Astrocyte (in vitro differentiated cells and primary cell): ENCODE data around the gene TEDC1. TPM values are rescaled to one million over a fixed set of nuclear protein-coding genes. Genes with fewer than 3 reads are reported as not detected.

Experiments
- DNase-seq: peaks from one replicate; pipeline ENCODE4 v3.0.0-alpha.2; 2010; ENCODE audit warnings: low read depth
- FAIRE-seq: peaks from 2 replicates; lab custom pipeline; 2011; peaks lifted over from hg19 to GRCh38; lab: Jason Lieb, UNC
- H2AFZ ChIP-seq: 2 replicates; pipeline ENCODE4 v1.6.0; 2012; ENCODE audit warnings: low read depth, low read length, inconsistent platforms
- H3K27ac ChIP-seq: 2 replicates; pipeline ENCODE4 v1.5.1; 2011; ENCODE audit warnings: low read depth, low read length, inconsistent platforms
- H3K27me3 ChIP-seq: 2 replicates; pipeline ENCODE4 v1.6.0; 2011; ENCODE audit warnings: low read length, inconsistent platforms; ENCODE audit not compliant: insufficient read depth
- H3K36me3 ChIP-seq: 2 replicates; pipeline ENCODE4 v1.5.1; 2011; ENCODE audit warnings: low read length, inconsistent platforms; ENCODE audit not compliant: insufficient read depth
- H3K4me1 ChIP-seq: 2 replicates; pipeline ENCODE4 v1.5.1; 2011; ENCODE audit warnings: low read length, inconsistent platforms; ENCODE audit not compliant: insufficient read depth
- H3K4me2 ChIP-seq: 2 replicates; pipeline ENCODE4 v1.6.0; 2012; ENCODE audit warnings: low read length, inconsistent platforms
- H3K4me3 ChIP-seq: 2 replicates; pipeline ENCODE4 v1.5.1; 2011; ENCODE audit warnings: low read depth, mild to moderate bottlenecking, low read length, inconsistent platforms; ENCODE audit not compliant: insufficient read depth
- H3K79me2 ChIP-seq: 2 replicates; pipeline ENCODE4 v1.6.0; 2012; ENCODE audit warnings: mild to moderate bottlenecking, low read length, inconsistent platforms; ENCODE audit not compliant: insufficient read depth
- H3K9ac ChIP-seq: 2 replicates; pipeline ENCODE4 v1.6.0; 2012; ENCODE audit warnings: mild to moderate bottlenecking, low read length, inconsistent platforms
- H3K9me3 ChIP-seq: 2 replicates; pipeline ENCODE4 v1.5.1; 2012; ENCODE audit warnings: low read depth, mild to moderate bottlenecking, low read length, inconsistent platforms; ENCODE audit not compliant: insufficient read depth
- H4K20me1 ChIP-seq: 2 replicates; pipeline ENCODE4 v1.6.0; 2012; ENCODE audit warnings: low read length, inconsistent platforms; ENCODE audit not compliant: insufficient read depth
- H3K27ac Mint-ChIP-seq: one replicate; pipeline ENCODE4 v1.8.0; 2021; ENCODE audit warnings: mild to moderate bottlenecking, mixed read lengths; ENCODE audit not compliant: unreplicated experiment
- H3K27me3 Mint-ChIP-seq: one replicate; pipeline ENCODE4 v1.8.0; 2021; ENCODE audit warnings: low read depth, mixed read lengths; ENCODE audit not compliant: unreplicated experiment
- H3K36me3 Mint-ChIP-seq: one replicate; pipeline ENCODE4 v1.8.0; 2021; ENCODE audit warnings: low read depth, mixed read lengths; ENCODE audit not compliant: unreplicated experiment
- H3K4me1 Mint-ChIP-seq: one replicate; pipeline ENCODE4 v1.8.0; 2021; ENCODE audit warnings: low read depth, mixed read lengths; ENCODE audit not compliant: unreplicated experiment
- H3K4me3 Mint-ChIP-seq: one replicate; pipeline ENCODE4 v1.8.0; 2021; ENCODE audit warnings: mild to moderate bottlenecking, moderate library complexity, mixed read lengths; ENCODE audit not compliant: unreplicated experiment
- H3K9me3 Mint-ChIP-seq: one replicate; pipeline ENCODE4 v1.8.0; 2021; ENCODE audit warnings: mild to moderate bottlenecking, mixed read lengths; ENCODE audit not compliant: unreplicated experiment
- EZH2 ChIP-seq: IDR thresholded peaks from 2 replicates; pipeline ENCODE4 v1.6.1; 2012; ENCODE audit warnings: mild to moderate bottlenecking, low read length, inconsistent platforms; ENCODE audit not compliant: insufficient read depth
- total RNA-seq: library from RNA; stranded (reverse); gene quantifications from 2 replicates; pipeline ENCODE4 v1.2.1, GENCODE V29; 2021
- TF ChIP-seq, protein P1 (sequence below): IDR thresholded peaks from 2 replicates; pipeline ENCODE4 v1.5.1; 2011; ENCODE audit warnings: low read depth, mild to moderate bottlenecking, inconsistent platforms, low read length, moderate library complexity; ENCODE audit not compliant: insufficient read depth

Gene TEDC1
- total RNA-seq, 1 donor from 2014 or later, result 5.5 TPM

DNA sequence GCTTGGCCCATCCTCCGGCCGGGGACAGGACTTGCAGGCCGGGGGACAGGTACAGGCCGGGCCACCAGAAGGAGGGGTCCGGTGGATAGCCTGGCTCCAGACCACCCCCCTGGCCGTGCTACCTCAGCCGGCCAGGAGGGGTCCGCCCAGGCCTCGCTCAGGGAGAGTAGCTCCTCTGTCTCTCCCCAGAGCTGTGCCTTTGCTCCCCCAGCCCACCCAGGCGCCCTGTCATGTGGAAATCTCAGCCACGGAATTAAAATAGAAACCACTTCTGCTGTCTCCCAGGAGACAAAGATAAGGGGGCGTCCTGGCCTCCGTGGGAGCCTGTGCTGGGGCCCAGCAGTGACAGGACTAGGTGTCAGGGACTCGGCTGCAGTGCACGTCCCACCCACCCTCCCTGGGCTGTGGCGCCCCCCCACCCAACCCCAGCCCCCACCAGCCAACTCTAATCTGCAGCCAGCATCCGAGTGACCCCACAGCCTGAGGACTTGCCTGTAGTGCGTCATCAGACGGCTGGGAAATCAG is 19.7 kb upstream of the TEDC1 start:
- Histone ChIP-seq H3K4me3 (no peak overlapping the region), H3K27me3 (no peaks in the 10 kb centered on the region), H3K36me3 (no peaks in the 10 kb centered on the region), H3K9ac (no peak overlapping the region), H2AFZ (no peak overlapping the region), H3K27ac (no peak overlapping the region), H3K9me3 (no peaks in the 10 kb centered on the region), H4K20me1 (peaks cover 40% of the 10 kb centered on the region), H3K4me2 (no peak overlapping the region), H3K4me1 (peaks cover 19% of the 10 kb centered on the region), H3K79me2 (peaks cover 13% of the 10 kb centered on the region)
- no peaks in the 10 kb centered on the region for H3K36me3 Mint-ChIP-seq
- no peaks in the 10 kb centered on the region for H3K27me3 Mint-ChIP-seq
- H3K4me3 Mint-ChIP-seq, result no peak overlapping the region
- FAIRE-seq, result no peak
- no peak for DNase-seq
- no peaks in the 10 kb centered on the region for H3K4me1 Mint-ChIP-seq
- no peaks in the 10 kb centered on the region for H3K9me3 Mint-ChIP-seq
- TF ChIP-seq EZH2, result no peak
- TF ChIP-seq, protein P1, sequence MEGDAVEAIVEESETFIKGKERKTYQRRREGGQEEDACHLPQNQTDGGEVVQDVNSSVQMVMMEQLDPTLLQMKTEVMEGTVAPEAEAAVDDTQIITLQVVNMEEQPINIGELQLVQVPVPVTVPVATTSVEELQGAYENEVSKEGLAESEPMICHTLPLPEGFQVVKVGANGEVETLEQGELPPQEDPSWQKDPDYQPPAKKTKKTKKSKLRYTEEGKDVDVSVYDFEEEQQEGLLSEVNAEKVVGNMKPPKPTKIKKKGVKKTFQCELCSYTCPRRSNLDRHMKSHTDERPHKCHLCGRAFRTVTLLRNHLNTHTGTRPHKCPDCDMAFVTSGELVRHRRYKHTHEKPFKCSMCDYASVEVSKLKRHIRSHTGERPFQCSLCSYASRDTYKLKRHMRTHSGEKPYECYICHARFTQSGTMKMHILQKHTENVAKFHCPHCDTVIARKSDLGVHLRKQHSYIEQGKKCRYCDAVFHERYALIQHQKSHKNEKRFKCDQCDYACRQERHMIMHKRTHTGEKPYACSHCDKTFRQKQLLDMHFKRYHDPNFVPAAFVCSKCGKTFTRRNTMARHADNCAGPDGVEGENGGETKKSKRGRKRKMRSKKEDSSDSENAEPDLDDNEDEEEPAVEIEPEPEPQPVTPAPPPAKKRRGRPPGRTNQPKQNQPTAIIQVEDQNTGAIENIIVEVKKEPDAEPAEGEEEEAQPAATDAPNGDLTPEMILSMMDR, result no peak
- H3K27ac Mint-ChIP-seq, result no peak overlapping the region

DNA sequence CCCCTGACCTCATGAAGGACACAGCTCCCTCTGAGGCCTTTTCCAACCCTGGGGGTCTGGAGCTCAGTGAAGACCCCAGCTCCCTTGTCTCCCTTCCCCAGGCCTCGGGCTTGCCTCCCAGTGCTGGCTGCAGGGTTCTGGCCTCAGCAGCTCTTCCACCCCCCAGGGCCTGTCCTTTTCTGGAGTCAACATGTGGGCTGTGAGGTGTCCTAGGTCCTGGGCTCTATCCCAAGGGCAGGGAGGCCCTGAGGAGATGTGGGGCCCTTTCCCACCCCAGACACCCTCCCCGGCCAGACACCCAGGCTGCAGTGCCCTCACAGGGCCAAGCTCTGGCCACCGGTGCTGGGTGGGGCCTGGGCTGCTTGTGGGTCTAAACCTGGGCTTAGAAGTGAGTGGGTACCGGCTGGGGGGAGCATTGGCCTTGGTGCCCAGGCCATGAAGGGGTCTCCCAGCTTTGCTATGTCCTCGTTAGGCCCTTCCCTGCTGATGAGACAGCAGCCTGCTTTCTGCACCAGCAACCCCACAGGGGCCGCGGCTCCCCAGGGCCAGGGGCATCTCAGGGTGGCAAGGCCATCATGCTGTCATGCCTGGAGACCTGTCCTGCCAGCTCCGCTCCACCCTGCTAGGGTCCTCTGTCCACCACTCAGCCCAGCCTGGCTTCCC is 19.1 kb upstream of the TEDC1 start:
- no peak for DNase-seq
- no peak for FAIRE-seq
- no peaks in the 10 kb centered on the region for H3K4me1 Mint-ChIP-seq
- Histone ChIP-seq H3K27ac (no peak overlapping the region), H3K36me3 (no peaks in the 10 kb centered on the region), H3K27me3 (no peaks in the 10 kb centered on the region), H2AFZ (no peak overlapping the region), H3K4me1 (peaks cover 25% of the 10 kb centered on the region), H3K4me2 (no peak overlapping the region), H4K20me1 (peaks cover 46% of the 10 kb centered on the region), H3K4me3 (no peak overlapping the region), H3K9me3 (no peaks in the 10 kb centered on the region), H3K79me2 (peaks cover 19% of the 10 kb centered on the region), H3K9ac (no peak overlapping the region)
- H3K36me3 Mint-ChIP-seq, result no peaks in the 10 kb centered on the region
- H3K9me3 Mint-ChIP-seq, result no peaks in the 10 kb centered on the region
- TF ChIP-seq EZH2, result no peak
- TF ChIP-seq, protein P1, result no peak
- H3K27me3 Mint-ChIP-seq, result no peaks in the 10 kb centered on the region
- H3K27ac Mint-ChIP-seq, result no peak overlapping the region
- H3K4me3 Mint-ChIP-seq, result no peak overlapping the region

DNA sequence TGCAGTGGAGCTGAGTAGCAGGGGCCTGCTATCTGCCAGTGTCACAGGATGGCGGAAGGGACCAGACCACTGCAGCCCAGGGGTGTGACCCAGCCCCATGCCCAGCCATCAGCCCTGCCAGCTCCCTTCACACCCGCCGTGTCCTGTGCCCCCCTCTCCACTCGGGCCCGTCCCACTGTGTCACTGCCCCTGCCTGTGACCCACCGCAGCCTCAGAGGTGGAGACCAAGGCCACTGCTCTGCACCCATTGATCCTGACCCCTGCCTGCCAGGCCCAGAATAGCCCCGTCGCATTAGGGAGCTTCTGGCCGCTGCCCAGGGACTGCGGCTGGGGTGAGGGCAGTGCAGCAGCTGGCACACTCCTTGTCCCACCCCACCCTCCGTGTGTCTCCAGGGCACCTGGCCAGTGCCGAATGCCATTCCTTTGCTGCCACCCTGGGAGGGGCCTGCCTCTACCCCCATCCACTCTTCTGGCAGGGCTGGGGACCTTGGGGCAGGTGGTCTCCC is 18.5 kb upstream of the TEDC1 start:
- Mint-ChIP-seq H3K27ac (no peak overlapping the region), H3K27me3 (no peaks in the 10 kb centered on the region), H3K36me3 (no peaks in the 10 kb centered on the region), H3K4me1 (peaks cover 4% of the 10 kb centered on the region), H3K4me3 (no peak overlapping the region), H3K9me3 (no peaks in the 10 kb centered on the region)
- Histone ChIP-seq H3K4me1 (peaks cover 29% of the 10 kb centered on the region), H3K9ac (no peak overlapping the region), H3K4me3 (no peak overlapping the region), H3K4me2 (no peak overlapping the region), H3K27ac (no peak overlapping the region), H3K9me3 (no peaks in the 10 kb centered on the region), H3K79me2 (peaks cover 25% of the 10 kb centered on the region), H2AFZ (no peak overlapping the region), H3K36me3 (no peaks in the 10 kb centered on the region), H3K27me3 (no peaks in the 10 kb centered on the region), H4K20me1 (peaks cover 51% of the 10 kb centered on the region)
- TF ChIP-seq, protein P1, result no peak
- TF ChIP-seq EZH2, result no peak
- DNase-seq (no peak), FAIRE-seq (no peak)
